ENCODE results near the gene CIZ1.

Gene CIZ1

DNA sequence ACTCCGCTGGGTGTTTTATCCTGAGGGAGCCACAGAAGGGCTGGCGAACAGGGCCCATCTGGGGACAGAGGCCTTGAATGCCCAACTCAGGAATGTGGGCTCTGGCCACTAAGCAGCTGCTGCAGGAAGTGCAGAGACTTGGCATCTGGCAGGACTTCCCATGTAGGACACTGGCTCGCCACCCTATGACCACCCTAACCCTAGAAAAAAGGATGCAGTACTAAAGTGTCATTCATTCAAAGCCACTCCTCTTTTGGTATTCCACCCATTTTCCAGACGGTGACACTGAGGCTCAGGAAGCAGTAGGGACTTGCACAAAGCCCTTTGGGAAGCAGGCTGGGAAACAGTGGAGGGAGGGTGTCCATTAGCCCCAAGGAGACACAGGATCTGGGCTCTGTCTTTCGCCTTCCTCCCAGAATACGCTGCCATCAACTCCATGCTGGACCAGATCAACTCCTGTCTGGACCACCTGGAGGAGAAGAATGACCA, 28.3 kb downstream of the CIZ1 start:
- DNase-seq = no peak

DNA sequence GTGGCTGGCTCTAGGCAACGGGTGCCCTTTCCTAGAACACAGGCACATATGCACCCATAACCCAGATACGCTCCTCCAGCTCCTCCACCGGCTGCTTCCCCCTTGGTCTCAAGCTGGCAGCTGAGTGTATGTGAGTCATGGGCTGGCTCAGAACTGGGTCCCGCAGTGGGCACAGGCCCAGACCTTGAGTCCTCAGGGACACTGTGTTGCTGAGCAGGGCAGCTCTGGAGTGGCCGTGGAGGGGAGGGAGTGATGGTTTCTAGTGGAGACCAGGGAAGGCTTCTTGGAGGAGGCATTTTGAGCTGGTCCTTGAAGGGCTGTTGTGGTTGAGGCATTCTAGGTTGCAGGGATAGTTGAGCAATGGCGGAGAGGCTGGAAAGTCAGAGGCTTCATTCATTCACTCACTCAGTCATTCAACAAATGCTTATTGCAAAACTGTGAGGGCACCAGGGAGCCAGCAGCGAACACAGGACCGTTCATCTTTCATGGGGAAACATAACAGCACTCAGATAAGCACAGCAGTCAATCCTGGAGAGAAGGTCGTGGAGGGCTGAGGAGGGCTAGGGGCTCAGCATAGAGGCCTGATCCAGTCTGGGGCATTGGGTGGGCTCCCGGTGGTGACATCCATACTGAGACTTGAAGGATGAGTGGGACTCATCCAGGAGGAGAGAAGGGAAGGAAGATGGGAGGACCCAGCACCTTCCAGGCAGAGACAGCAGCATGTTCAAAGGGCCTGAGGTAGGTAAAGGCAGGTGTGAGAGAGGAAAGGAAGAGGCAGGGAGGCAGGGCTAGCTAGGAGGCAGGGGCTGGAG, 29.0 kb downstream of the CIZ1 start:
- no peak for DNase-seq

GRCh38 chr9:128161215-128161902, 30.0 kb downstream of the CIZ1 start:
- no peak for DNase-seq

- DNase-seq = no peak
Observed at GRCh38 chr9:128160603-128160987, 30.8 kb downstream of the CIZ1 start.

GRCh38 chr9:128159784-128160602, 31.4 kb downstream of the CIZ1 start, which contains the start of gene BBLN:
Gene BBLN (plus strand): TSS chr9:128160265. CDS start chr9:128160408, 143 bp downstream.
- peak; percentile 90 for DNase-seq

DNA sequence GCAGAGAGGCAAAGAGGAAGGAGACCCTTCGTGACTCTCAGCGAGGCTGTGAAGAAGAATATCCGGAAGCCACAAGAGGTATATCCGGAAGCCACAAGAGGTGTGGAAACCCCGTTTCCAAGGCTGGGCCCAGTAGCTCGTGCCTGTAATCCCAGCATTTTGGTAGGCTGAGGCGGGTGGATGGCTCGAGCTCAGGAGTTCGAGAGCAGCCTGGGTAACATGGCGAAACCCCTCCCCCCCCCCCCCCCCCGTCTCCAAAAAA, 31.9 kb downstream of the CIZ1 start:
- no peak for DNase-seq

GRCh38 chr9:128155736-128156500, 35.5 kb downstream of the CIZ1 start:
- DNase-seq = no peak

DNA sequence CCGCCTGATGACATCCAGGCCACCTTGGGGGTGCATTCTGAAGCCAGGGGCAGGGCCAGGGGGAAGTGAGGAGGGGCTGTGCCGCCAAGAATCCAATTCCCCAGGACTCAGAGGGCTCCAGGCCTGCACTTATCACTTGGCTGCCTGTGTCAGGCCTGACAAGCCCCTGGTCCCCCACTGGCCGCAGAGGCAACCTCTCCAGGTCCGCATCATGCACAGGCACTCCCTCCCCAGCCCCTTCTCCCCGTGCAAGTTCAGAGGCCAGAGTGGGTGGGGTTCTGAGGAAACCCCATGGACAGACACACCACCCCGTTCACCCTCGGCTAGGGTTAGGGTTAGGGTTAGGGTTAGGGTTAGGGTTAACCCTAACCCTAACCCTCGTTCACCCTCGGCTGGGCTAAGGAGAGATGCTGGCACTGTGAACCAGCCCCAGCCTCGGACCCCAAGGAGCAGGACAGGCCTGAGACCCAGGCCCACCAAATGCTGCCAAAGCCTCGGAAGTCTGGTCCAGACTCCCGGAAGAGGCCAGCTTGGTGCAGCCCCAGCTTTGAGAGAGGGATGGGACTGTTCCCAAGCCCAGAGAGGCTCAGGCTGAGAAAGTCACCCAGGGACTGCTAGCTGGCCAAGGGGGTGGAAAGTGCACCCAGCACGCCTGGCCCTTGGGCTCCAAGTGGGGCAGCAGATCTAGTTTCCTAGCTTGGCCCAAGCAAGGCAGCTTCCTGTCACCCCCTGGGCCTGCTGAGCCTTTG, 37.3 kb downstream of the CIZ1 start:
- DNase-seq = no peak

DNA sequence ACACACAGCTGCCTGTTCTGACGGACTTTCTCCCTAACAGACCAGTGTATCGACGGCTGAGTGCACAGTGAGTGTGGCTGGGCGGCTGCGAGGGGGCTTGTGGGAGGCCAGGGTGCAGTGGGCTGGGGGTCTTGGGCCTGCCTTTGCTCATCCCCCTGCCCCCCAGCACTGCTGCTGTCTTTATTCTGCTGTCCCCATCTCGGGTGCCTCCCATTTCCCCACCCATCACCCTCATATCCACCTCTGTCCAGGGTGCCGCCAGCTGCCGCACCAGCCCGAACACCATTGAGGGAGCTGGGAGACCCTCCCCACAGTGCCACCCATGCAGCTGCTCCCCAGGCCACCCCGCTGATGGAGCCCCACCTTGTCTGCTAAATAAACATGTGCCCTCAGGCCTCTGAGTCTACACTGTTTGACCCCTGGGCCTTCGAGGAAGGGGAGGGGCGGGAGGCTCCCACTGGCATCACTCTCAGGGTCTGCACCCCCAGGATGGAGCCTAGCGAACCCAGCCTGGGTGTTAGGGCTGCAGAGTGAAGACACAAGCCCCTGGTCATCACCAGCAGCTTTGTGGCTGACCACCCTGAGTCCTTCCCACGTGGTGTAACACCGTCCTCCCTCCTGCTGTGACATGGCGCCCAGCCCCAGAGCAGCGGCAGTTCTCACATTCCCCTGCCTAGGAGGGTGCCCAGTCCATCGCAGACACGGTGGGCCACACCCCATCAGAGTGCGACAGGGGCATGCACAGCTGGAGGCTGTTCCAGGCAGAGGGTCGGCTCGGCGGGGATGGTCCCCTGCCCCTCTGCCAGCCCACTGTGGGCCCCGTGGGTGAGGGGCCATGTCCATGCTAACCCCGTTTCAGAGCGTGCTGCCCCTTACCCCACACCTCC, 38.1 kb downstream of the CIZ1 start:
- DNase-seq = no peak

GRCh38 chr9:128152133-128153059, 39.0 kb downstream of the CIZ1 start:
- no peak for DNase-seq

DNA sequence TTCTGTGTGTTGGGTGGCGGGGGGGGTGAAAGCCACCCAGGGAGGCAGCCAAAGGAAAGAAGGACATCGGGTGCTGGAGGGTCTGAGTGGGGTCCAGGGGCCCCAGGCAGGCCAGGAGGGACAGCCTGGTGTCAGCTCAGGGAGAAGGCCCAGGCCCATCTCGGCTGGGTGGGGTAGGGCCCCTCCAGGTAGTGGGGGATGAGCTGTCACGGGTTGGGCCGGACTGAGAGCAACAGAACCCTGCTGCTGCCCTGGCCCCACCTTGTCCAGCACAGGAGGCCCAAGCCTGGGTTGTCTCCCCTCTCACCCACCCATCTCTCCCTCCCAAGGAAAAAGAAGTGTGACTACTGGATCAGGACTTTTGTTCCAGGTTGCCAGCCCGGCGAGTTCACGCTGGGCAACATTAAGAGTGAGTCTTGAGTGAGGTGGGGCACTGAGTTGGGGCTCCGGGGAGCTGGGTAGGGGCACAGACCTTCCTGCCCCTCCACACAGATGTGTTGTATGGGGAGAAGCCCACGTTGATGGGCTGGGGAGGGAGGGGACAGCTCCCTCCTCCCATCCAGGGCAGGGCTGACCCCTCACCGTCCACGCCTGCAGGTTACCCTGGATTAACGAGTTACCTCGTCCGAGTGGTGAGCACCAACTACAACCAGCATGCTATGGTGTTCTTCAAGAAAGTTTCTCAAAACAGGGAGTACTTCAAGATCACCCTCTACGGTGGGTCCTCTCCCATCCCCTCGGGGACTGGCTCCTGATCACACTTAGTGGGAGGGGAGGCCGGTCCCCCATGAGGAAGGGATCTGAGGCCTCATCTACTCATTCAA, 39.9 kb downstream of the CIZ1 start:
- no peak for DNase-seq

DNA sequence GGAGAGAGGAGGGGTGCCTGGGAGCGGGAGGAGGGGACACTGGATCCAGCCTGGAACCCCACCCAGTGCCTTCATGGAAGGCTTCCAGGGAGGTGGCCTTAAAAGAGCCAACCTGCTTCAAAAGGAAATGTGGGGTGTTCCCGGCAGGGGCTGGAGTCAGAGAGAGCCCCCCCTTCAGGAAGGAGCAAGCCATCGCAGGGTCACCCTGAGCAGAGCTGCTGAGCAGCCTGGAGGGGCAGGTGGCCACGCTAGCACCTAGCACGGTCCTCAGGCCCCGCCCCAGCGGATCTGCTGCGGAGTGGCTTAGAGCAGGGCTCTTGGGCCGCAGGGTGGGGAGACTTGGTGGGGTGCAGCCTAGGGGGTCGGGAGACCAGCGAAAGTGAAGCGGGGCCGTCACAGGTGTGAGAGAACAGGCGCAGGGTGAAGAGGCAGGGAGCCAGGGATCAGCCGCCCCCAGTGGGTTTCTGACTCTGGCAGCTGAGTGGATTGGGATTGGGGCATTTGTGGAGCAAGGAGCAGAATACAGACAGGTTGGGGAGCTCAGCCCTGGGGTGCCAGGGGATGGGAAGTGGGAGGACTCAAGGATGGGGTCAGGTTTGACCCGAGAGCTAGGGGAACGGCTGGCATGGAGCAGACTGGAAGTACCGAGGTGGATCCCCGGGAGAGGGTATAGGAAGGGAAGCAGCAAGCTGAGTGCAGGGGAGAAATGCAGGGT, 40.6 kb downstream of the CIZ1 start:
- DNase-seq = no peak

- DNase-seq = no peak
Observed at GRCh38 chr9:128149951-128150593, 41.3 kb downstream of the CIZ1 start.

DNA sequence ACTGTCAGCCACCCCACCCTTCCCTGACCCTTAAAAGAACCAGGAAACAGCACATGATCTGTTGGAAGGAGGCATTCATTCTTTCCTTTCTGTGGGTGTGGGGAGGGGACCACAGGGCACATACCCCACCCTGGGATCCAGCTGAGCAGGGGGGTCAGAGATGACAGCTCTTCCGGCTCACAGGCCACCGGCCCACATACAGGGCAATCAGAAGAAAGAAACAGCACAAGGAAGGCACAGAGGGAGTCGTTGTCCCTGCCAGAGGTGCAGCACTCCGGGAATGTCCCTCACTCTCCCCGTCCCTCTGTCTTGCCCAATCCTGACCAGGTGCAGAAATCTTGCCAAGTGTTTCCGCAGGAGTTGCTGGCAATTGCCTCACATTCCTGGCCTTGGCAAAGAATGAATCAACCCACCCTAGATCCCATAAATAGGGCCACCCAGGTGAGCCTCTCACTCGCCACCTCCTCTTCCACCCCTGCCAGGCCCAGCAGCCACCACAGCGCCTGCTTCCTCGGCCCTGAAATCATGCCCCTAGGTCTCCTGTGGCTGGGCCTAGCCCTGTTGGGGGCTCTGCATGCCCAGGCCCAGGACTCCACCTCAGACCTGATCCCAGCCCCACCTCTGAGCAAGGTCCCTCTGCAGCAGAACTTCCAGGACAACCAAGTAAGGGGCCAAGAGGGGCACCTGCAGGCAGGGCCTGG, 42.2 kb downstream of the CIZ1 start, which contains the start of gene LCN2:
Gene LCN2, plus strand, starts transcription at position 453 of the 701 bp plus-strand sequence. Its CDS starts 73 bp downstream, at position 526.
- DNase-seq = no peak

DNA sequence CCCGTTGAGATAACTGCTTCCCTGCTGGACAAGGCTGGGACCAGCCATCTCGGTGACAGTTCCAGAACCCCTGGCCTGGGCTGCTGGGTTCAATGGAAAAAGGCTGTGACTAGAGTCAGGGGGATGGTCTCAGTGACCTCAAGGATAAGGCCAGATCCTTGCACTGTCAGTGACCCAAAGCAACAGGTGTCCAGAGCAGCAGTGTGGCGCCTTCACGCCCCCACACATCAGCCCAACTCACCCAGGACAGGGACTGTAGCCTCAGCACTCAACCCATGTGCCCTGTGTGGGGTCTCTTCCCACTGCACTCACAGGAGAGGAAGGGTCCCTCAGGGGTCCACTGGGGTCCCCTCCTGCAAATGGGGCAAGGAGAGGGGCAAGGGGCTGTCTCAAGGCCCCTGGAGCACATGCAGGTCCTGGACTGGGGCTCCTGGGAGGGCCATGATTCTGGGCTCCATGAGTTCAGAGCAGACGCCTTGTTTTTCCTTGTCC, 42.8 kb downstream of the CIZ1 start:
- no peak for DNase-seq

DNA sequence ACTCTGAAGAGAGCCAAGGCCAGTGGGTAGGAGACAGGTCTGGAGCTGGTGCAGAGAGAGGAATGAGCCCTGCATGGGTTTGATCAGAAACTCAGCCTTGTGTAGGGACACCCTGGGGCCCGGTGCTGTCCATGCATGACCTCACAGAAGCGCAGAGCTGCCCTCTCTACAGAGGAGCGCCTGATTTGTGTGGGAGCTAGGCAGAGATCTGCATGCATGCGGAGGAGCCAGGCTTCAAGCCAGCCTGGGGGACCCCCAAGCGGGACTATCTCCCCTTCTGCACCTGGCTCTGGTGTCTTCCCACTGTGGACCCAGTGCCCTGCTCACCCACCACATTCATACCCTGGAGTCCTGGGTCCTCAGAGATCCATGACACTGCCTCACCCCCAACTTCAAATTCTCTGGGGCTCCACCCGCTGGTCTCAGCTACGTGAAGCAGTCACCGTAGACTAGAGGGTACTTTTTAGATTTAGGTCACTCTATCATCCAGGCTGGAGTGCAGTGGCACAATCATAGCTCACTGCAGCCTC, 44.7 kb downstream of the CIZ1 start:
- DNase-seq = no peak
